Colon (tissue), 2 donors: ENCODE data around the gene IL1RAPL1.

Experiments used
- FAIRE-seq: peaks from 2 replicates; lab custom pipeline; 2012; peaks lifted over from hg19 to GRCh38; lab: Jason Lieb, UNC
- donor health status: control.
- donor health status: control.

IL1RAPL1 gene

GRCh38 chrX:29903360-29903759 lies 1316.1 kb downstream of the IL1RAPL1 start:
- peak; percentile 24 for FAIRE-seq

GRCh38 chrX:29911673-29912072 lies 1324.4 kb downstream of the IL1RAPL1 start:
- FAIRE-seq = no peak

GRCh38 chrX:29913647-29914046 lies 1326.4 kb downstream of the IL1RAPL1 start:
- FAIRE-seq = no peak

- no peak for FAIRE-seq
Measured at GRCh38 chrX:29922607-29923006, 1335.4 kb downstream of the IL1RAPL1 start.

- peak; percentile 74 for FAIRE-seq
Measured at GRCh38 chrX:29926056-29926455, 1338.8 kb downstream of the IL1RAPL1 start.

- FAIRE-seq = no peak
Measured at GRCh38 chrX:29926659-29927058, 1339.4 kb downstream of the IL1RAPL1 start.

- no peak for FAIRE-seq
Measured at GRCh38 chrX:29935455-29935854, 1348.2 kb downstream of the IL1RAPL1 start.

- no peak for FAIRE-seq
Measured at GRCh38 chrX:29940750-29941149, 1353.5 kb downstream of the IL1RAPL1 start.

- no peak for FAIRE-seq
Measured at GRCh38 chrX:29941287-29941686, 1354.0 kb downstream of the IL1RAPL1 start.

GRCh38 chrX:29947225-29947624 lies 1360.0 kb downstream of the IL1RAPL1 start:
- FAIRE-seq = no peak

GRCh38 chrX:29948653-29949052 lies 1361.4 kb downstream of the IL1RAPL1 start:
- FAIRE-seq = no peak

- FAIRE-seq = no peak
Measured at GRCh38 chrX:29952016-29952415, 1364.8 kb downstream of the IL1RAPL1 start.

- FAIRE-seq = no peak
Measured at GRCh38 chrX:29962061-29962460, 1374.8 kb downstream of the IL1RAPL1 start.

GRCh38 chrX:29965634-29966033 lies 1378.4 kb downstream of the IL1RAPL1 start:
- FAIRE-seq = peak; percentile 75

GRCh38 chrX:29992083-29992482 lies 1404.8 kb downstream of the IL1RAPL1 start:
- FAIRE-seq = no peak

- FAIRE-seq = no peak
Measured at GRCh38 chrX:30005813-30006212, 1418.6 kb downstream of the IL1RAPL1 start.
